Sigmoid colon (tissue), 7 donors: Measurements from ENCODE around the gene FCHSD2. TPM values are rescaled to one million over a fixed set of nuclear protein-coding genes. Genes with fewer than 3 reads are reported as not detected.
A peak's percentile ranks its signal among the peaks of the same experiment; 100 is the strongest.

Experiments
- DNase-seq: peaks from one replicate; pipeline ENCODE4 v3.0.0-alpha.2; 2019
- H3K27ac ChIP-seq, 4 donors: fragments of 200-600 bp; sonication (generic); one replicate each; pipeline ENCODE4 v1.5.1; 2016 to 2019; ENCODE audit warnings: mild to moderate bottlenecking in 1 of 4
- H3K27me3 ChIP-seq, 3 donors: fragments of 200-600 bp; sonication (generic); one replicate each; pipeline ENCODE4 v1.5.1; 2019; ENCODE audit warnings: mild to moderate bottlenecking in 1 of 3
- H3K36me3 ChIP-seq, 4 donors: fragments of 200-600 bp; sonication (generic); one replicate each; pipeline ENCODE4 v1.5.1; 2016 to 2019
- H3K4me1 ChIP-seq, 4 donors: fragments of 200-600 bp; sonication (generic); one replicate each; pipeline ENCODE4 v1.5.1; 2017 to 2019
- H3K4me3 ChIP-seq, 4 donors: fragments of 200-600 bp; sonication (generic); one replicate each; pipeline ENCODE4 v1.5.1; 2017 to 2019; ENCODE audit warnings: mild to moderate bottlenecking in 2 of 4, moderate library complexity in 1 of 4
- H3K9me3 ChIP-seq, 4 donors: fragments of 200-600 bp in 3 of 4; sonication (generic) in 3 of 4; one replicate each; pipeline versions ENCODE4 v1.5.1 to v1.6.1; 2013 to 2019
- CTCF ChIP-seq, 4 experiments: fragments of 450-650 bp in 3 of 4; fragments of 200-600 bp in 1 of 4; IDR thresholded peaks; one replicate each; pipeline ENCODE4 v1.5.1; 2016 to 2019; ENCODE audit warnings: antibody characterized with exemption in 4 of 4, mild to moderate bottlenecking in 3 of 4, moderate library complexity in 2 of 4
- EP300 ChIP-seq, 4 donors: sonication (generic); formaldehyde crosslinking; IDR thresholded peaks; one replicate each; pipeline ENCODE4 v1.6.1; 2017; ENCODE audit warnings: antibody characterized with exemption in 4 of 4
- POLR2A ChIP-seq, 2 donors: fragments of 450-650 bp; IDR thresholded peaks; one replicate each; pipeline ENCODE4 v1.6.1; 2016; ENCODE audit warnings: antibody characterized with exemption in 2 of 2, mild to moderate bottlenecking in 2 of 2, moderate library complexity in 2 of 2
- POLR2AphosphoS5 ChIP-seq, 4 donors: sonication (generic); formaldehyde crosslinking; IDR thresholded peaks; one replicate each; pipeline ENCODE4 v1.6.1; 2017; ENCODE audit warnings: antibody characterized with exemption in 4 of 4
- WGBS, 2 donors: extraction: QIAGEN DNeasy Blood & Tissue Kit; methylation state at CpG; one replicate each; pipeline ENCODE4 v1.1.7; 2013; 5-methylcytosine and 5-hydroxymethylcytosine counted together
- intact Hi-C: fragments of 100-400 bp; cut with DNase I; formaldehyde crosslinking; loops from one replicate; pipeline ENCODE4 v1.15.1; 2023
- polyA plus RNA-seq, 3 donors: library from polyadenylated mRNA; stranded (reverse); fragments of 200-250 nt; gene quantifications; one replicate each; pipeline ENCODE4 v1.2.3, GENCODE V29; 2013
- total RNA-seq, 4 donors: library from RNA; depleted of rRNA; stranded (reverse); fragments of >200 nt; gene quantifications; one replicate each; pipeline ENCODE4 v1.1.0, GENCODE V29; 2016
- donor health status: healthy with polysubstance abuse.
- donor health status: Bipolar disorder and iron deficiency.
- donor health status: healthy.

Gene FCHSD2
- total and polyA plus RNA-seq, 7 donors = 6.9 to 36.3 (median 18.6) TPM

GRCh38 chr11:73175551-73176144 lies 33.5 kb upstream of the FCHSD2 start:
- intact Hi-C loops = loop anchor here (5.0 kb wide), 1 partner anchor 253 kb away; no protein-coding TSS in a partner anchor
- Histone ChIP-seq H3K27ac (peak overlapping the region in 1 of 4 donors; percentile 2), H3K9me3 (no peaks in the 10 kb centered on the region), H3K36me3 (no peaks in the 10 kb centered on the region), H3K4me3 (no peak overlapping the region), H3K4me1 (peaks cover 0 to 15% (median 13%) of the 10 kb centered on the region in 4 donors), H3K27me3 (no peaks in the 10 kb centered on the region)
- peak; percentile 45 for DNase-seq
- WGBS, 2 donors = 53 to 68% methylated on average over 5 of the region's 5 CpGs
- TF ChIP-seq CTCF (IDR thresholded peaks at IDR 0.05) = no peak
- no peak for TF ChIP-seq POLR2AphosphoS5 (IDR thresholded peaks at IDR 0.05)
- TF ChIP-seq EP300 (IDR thresholded peaks at IDR 0.05) = no peak

- H3K4me3 ChIP-seq = no peak overlapping the region
- no peak overlapping the region for H3K27ac ChIP-seq
- H3K27me3 ChIP-seq = no peaks in the 10 kb centered on the region
- no peaks in the 10 kb centered on the region for H3K36me3 ChIP-seq
- DNase-seq = peak; percentile 27
- intact Hi-C loops = no loop called here
- H3K9me3 ChIP-seq = no peaks in the 10 kb centered on the region
- peaks cover 0 to 15% (median 13%) of the 10 kb centered on the region in 4 donors for H3K4me1 ChIP-seq
- TF ChIP-seq POLR2A (IDR thresholded peaks at IDR 0.05) = no peak
- no peak for TF ChIP-seq POLR2AphosphoS5 (IDR thresholded peaks at IDR 0.05)
- TF ChIP-seq EP300 (IDR thresholded peaks at IDR 0.05) = no peak
- no peak for TF ChIP-seq CTCF (IDR thresholded peaks at IDR 0.05)
- 93 to 96% methylated on average over 3 of the region's 3 CpGs for WGBS, 2 donors
Measured at GRCh38 chr11:73174495-73174791, 32.3 kb upstream of the FCHSD2 start.

- WGBS, 2 donors = 71 to 85% methylated on average over 11 of the region's 11 CpGs
- H3K4me3 ChIP-seq = no peak overlapping the region
- TF ChIP-seq POLR2A (IDR thresholded peaks at IDR 0.05) = no peak
- no peak for TF ChIP-seq EP300 (IDR thresholded peaks at IDR 0.05)
- no peak for TF ChIP-seq POLR2AphosphoS5 (IDR thresholded peaks at IDR 0.05)
- TF ChIP-seq CTCF (IDR thresholded peaks at IDR 0.05) = no peak
- peaks cover 0 to 15% (median 13%) of the 10 kb centered on the region in 4 donors for H3K4me1 ChIP-seq
- H3K27me3 ChIP-seq = no peaks in the 10 kb centered on the region
- H3K36me3 ChIP-seq = no peaks in the 10 kb centered on the region
- H3K9me3 ChIP-seq = no peaks in the 10 kb centered on the region
- intact Hi-C loops = no loop called here
- no peak overlapping the region for H3K27ac ChIP-seq
- peak; percentile 64 for DNase-seq
Measured at GRCh38 chr11:73173755-73174494, 31.8 kb upstream of the FCHSD2 start.

GRCh38 chr11:73172992-73173656 lies 31.0 kb upstream of the FCHSD2 start:
- no peaks in the 10 kb centered on the region for H3K9me3 ChIP-seq
- intact Hi-C loops = no loop called here
- no peaks in the 10 kb centered on the region for H3K36me3 ChIP-seq
- TF ChIP-seq CTCF (IDR thresholded peaks at IDR 0.05) = no peak
- TF ChIP-seq EP300 (IDR thresholded peaks at IDR 0.05) = no peak
- 89 to 96% methylated on average over 4 of the region's 4 CpGs for WGBS, 2 donors
- peaks cover 0 to 13% (median 11%) of the 10 kb centered on the region in 4 donors for H3K4me1 ChIP-seq
- no peak overlapping the region for H3K4me3 ChIP-seq
- DNase-seq = peak; percentile 19
- H3K27ac ChIP-seq = no peak overlapping the region
- no peaks in the 10 kb centered on the region for H3K27me3 ChIP-seq
